Activated CD4-positive, alpha-beta T cell treated with anti-CD3 and anti-CD28 coated beads, Interleukin-2, amount 10 ng/mL, durations not matched to agents 7 days and 5 days (primary cell): ENCODE data around the gene FAM120A. TPM values are rescaled to one million over a fixed set of nuclear protein-coding genes. Genes with fewer than 3 reads are reported as not detected.

Source experiments
- CTCF ChIA-PET: fragments of 350-600 bp; sonication (Branson Sonifier 250); formaldehyde crosslinking; loops from one replicate; lab custom pipeline; 2021; ENCODE audit warnings: antibody characterized with exemption; lab: Charles Lee
- POLR2A ChIA-PET: fragments of 350-600 bp; sonication (Branson Sonifier 250); formaldehyde crosslinking; loops from one replicate; lab custom pipeline; 2021; ENCODE audit warnings: antibody characterized with exemption; lab: Charles Lee
- DNase-seq: peaks from one replicate; pipeline ENCODE4 v3.0.0-alpha.2; 2020
- H3K27ac Mint-ChIP-seq: one replicate; pipeline ENCODE4 v1.8.0; 2021; ENCODE audit warnings: mild to moderate bottlenecking, moderate library complexity, mixed read lengths
- H3K27me3 Mint-ChIP-seq: one replicate; pipeline ENCODE4 v1.8.0; 2021; ENCODE audit warnings: mixed read lengths
- H3K36me3 Mint-ChIP-seq: one replicate; pipeline ENCODE4 v1.8.0; 2021; ENCODE audit warnings: low read depth, mixed read lengths
- H3K4me1 Mint-ChIP-seq: one replicate; pipeline ENCODE4 v1.8.0; 2021; ENCODE audit warnings: mixed read lengths
- H3K4me3 Mint-ChIP-seq: one replicate; pipeline ENCODE4 v1.8.0; 2021; ENCODE audit warnings: mild to moderate bottlenecking, moderate library complexity, mixed read lengths
- H3K9me3 Mint-ChIP-seq: one replicate; pipeline ENCODE4 v1.8.0; 2021; ENCODE audit warnings: mixed read lengths
- total RNA-seq, 2 experiments: library from RNA; stranded (reverse); gene quantifications; one replicate each; pipeline ENCODE4 v1.2.3, GENCODE V29; 2021

Gene FAM120A
- total RNA-seq, 2 experiments from 2014 or later: 118 to 135 TPM

DNA sequence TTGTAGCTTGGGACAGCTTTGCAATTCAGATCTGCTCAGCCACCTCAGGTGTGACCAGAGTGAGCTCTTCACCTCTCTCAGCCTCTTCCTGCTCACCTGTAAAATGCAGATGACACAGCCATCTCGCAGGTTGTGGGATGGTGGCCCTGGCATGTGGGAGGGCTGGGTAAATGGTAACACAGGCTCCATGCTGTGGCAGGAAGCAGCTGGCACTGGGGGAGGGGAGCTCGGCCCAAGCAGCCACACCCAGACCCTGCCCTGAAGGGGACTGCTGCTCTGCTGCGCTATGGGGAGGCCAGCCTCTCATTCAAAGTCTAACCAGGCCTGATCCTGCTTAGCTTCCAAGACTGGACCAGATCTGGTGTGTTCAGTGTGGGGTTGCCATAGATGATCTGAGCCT lies 149.0 kb downstream of the FAM120A start:
- DNase-seq: peak; percentile 33
- ChIA-PET CTCF (interaction anchor here (1.4 kb wide), 1 partner anchor 10 kb away, joined by 4 read pairs; no protein-coding TSS in a partner anchor), POLR2A (no interaction called here)
- Mint-ChIP-seq H3K36me3 (peaks cover 6% of the 10 kb centered on the region), H3K27me3 (no peaks in the 10 kb centered on the region), H3K27ac (peak overlapping the region; percentile 28), H3K4me3 (no peak overlapping the region), H3K4me1 (peaks cover 48% of the 10 kb centered on the region), H3K9me3 (peaks cover 4% of the 10 kb centered on the region)

DNA sequence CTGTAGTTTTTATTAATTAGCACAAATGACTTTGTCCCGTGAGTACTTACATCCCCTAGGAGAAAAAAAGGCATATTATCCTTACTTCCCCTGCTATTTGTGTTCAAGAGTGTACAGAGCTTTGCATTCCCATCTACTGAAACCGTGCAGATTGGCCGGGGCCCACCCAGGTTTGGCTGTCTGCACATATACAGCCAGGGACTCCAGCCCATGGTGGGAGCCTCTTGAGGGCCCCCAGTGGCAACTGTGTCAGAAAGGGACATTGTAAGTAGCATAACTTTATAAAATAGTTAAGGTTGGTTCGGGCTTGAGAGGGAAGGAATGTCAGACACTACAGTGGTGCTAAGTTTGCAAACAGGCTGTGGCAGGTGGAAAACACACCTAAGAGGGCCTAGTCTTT lies 149.6 kb downstream of the FAM120A start:
- peaks cover 7% of the 10 kb centered on the region for H3K9me3 Mint-ChIP-seq
- H3K36me3 Mint-ChIP-seq: peaks cover 9% of the 10 kb centered on the region
- POLR2A ChIA-PET: no interaction called here
- H3K4me3 Mint-ChIP-seq: no peak overlapping the region
- no peak for DNase-seq
- no peak overlapping the region for H3K27ac Mint-ChIP-seq
- CTCF ChIA-PET: no interaction called here
- peaks cover 48% of the 10 kb centered on the region for H3K4me1 Mint-ChIP-seq
- H3K27me3 Mint-ChIP-seq: no peaks in the 10 kb centered on the region

DNA sequence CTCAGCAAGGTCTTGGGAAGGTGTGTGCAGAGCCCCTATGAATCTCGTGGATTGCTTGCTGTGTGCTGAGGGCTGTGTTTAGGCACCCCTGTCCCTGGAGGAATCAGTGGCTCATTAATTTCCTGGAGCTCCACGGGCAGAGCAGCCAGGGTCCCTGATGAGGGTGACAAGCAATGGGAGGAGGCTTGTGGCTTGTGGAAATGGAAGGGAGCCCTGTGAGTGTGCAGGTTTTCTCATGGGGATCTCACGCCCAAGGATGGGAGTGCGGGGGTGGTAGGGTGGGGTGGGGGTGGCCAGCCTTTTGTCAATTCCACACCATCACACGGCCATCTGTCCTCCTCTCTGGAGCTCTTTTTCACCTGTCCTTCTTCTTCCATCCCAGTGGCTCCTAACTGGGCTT lies 150.2 kb downstream of the FAM120A start:
- no peak overlapping the region for H3K27ac Mint-ChIP-seq

DNA sequence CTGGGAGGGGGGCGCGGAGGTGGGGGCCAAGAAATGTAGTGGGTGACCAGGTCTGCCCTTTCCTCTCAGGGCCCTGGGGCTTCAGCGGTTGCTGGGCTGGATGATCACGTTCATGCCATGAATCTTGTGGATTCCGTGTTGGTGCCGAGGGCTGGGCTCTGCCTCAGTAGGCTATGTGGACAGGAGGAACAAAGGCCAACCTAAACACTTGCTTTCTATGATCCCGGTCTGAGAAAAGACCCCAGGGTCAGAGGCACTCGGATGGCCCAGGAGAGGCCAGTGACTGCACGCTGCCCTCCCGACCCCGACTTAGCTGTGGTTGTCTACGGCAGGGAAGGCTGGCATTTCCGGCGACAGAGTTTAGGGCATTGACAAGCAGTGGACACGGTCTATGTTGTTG lies 151.5 kb downstream of the FAM120A start:
- peaks cover 34% of the 10 kb centered on the region for H3K4me1 Mint-ChIP-seq
- no peak for DNase-seq
- no peak overlapping the region for H3K4me3 Mint-ChIP-seq
- no peaks in the 10 kb centered on the region for H3K27me3 Mint-ChIP-seq
- ChIA-PET CTCF (no interaction called here), POLR2A (no interaction called here)
- H3K36me3 Mint-ChIP-seq: peaks cover 19% of the 10 kb centered on the region
- H3K27ac Mint-ChIP-seq: no peak overlapping the region
- peaks cover 20% of the 10 kb centered on the region for H3K9me3 Mint-ChIP-seq

More for the DNA sequence above, 150.2 kb downstream of the FAM120A start:
- Mint-ChIP-seq H3K4me3 (no peak overlapping the region), H3K4me1 (peaks cover 44% of the 10 kb centered on the region), H3K9me3 (peaks cover 13% of the 10 kb centered on the region), H3K27me3 (no peaks in the 10 kb centered on the region), H3K36me3 (peaks cover 14% of the 10 kb centered on the region)
- POLR2A ChIA-PET: no interaction called here
- no peak for DNase-seq
- CTCF ChIA-PET: no interaction called here

DNA sequence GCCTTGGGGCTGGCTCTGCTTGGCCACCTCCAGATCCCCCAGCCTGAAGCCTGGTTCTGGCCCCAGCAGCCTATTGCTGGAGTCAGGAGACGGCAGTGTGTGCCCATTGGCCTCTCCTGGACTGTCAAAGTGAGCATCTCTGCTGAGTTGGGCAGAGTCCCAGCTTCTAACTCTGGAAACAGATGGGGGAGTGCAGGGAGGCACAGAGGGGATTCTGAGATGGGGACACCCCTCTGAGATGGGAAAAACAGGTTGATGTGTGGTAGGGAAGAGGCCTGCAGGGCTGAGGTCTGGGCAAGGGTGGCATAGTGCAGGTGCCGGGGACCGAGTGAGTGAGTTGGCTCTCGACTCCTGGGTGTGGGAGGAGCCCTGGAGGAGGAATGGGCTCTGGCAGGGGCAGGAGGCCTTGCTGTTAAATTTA lies 152.4 kb downstream of the FAM120A start:
- no peak for DNase-seq
- no peak overlapping the region for H3K27ac Mint-ChIP-seq
- H3K4me1 Mint-ChIP-seq: peaks cover 25% of the 10 kb centered on the region
- H3K27me3 Mint-ChIP-seq: no peaks in the 10 kb centered on the region
- H3K9me3 Mint-ChIP-seq: peaks cover 27% of the 10 kb centered on the region
- H3K36me3 Mint-ChIP-seq: peaks cover 19% of the 10 kb centered on the region
- ChIA-PET CTCF (no interaction called here), POLR2A (no interaction called here)
- no peak overlapping the region for H3K4me3 Mint-ChIP-seq

DNA sequence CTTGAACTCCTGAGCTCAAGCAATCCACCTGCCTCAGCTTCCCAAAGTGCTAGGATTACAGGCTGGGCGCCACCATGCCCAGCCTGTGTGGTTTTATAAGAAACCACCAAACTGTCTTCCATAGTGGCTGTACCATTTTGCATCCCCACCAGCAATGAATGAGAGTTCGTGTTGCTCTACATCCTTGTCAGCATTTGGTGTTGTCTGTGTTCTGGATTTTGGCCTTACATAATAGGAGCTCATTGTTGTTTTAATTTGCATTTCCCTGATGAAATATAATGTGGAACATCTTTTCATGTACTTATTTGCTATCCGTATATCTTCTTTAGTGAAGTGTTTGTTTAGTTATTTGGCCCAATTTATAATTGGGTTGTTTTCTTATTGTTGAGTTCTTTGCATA lies 154.7 kb downstream of the FAM120A start:
- Mint-ChIP-seq H3K27ac (no peak overlapping the region), H3K4me3 (no peak overlapping the region), H3K27me3 (no peaks in the 10 kb centered on the region), H3K9me3 (peaks cover 40% of the 10 kb centered on the region), H3K4me1 (peaks cover 6% of the 10 kb centered on the region), H3K36me3 (peaks cover 32% of the 10 kb centered on the region)
- ChIA-PET POLR2A (no interaction called here), CTCF (interaction anchor here (0.6 kb wide), 1 partner anchor 344 kb away, joined by 3 read pairs; no protein-coding TSS in a partner anchor)
- DNase-seq: no peak

DNA sequence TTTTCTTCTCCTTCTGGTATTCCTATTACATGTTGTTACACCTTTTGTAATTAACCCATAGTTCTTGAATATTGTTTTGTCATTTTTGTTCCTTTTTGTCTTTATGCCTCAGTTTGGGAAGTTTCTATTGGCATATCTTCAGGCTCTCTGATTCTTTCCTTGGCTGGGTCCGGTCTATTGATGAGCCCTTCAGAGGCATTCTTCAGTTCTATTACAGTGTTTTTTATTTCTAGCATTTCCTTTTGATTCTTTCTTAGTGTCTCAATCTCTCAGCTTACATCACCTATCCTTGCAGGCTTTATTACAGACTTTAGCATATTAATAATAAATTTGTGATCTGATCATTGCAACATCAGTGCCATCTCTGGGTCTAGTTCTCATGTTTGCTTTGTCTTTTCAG lies 158.7 kb downstream of the FAM120A start:
- Mint-ChIP-seq H3K27me3 (no peaks in the 10 kb centered on the region), H3K27ac (no peak overlapping the region), H3K4me1 (peaks cover 16% of the 10 kb centered on the region), H3K9me3 (peaks cover 38% of the 10 kb centered on the region), H3K36me3 (peaks cover 31% of the 10 kb centered on the region), H3K4me3 (no peak overlapping the region)
- no peak for DNase-seq
- CTCF ChIA-PET: no interaction called here
- POLR2A ChIA-PET: interaction anchor here (0.7 kb wide), 1 partner anchor 19 kb away, joined by 3 read pairs; no protein-coding TSS in a partner anchor

DNA sequence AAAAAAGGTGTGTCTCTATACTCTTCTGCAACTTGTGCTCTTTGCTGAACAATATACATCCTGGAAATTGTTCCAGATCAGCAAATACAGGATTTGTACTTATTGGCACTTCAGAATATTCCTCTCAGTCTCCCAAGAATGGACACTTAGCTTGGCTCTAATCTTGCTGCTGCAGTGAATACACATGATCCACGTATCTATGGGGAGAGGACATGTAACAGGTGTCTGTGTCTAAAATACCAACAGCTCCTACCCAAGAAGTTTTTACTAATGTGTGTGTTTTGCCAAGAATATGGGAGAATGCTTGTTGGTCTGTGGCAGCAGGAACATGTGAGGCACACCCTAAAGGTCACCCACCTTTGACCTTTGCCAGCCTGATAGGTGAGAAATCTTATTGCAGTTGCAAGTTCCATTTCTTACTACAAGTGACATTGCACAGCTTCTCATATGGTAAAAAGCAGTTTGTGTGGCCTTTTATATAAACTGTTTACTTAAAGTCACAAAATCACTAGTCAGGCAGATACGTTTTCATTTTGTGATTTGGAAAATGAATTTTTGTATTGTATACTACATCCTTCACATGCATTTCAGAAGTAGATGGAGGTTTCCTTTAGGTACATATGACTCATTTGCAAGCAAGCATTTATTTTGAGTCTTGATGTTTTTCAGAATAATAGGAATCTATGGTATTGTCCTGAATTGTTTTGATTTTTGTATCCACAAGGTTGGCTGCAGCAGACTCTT lies 160.7 kb downstream of the FAM120A start:
- Mint-ChIP-seq H3K27me3 (no peaks in the 10 kb centered on the region), H3K4me1 (peaks cover 16% of the 10 kb centered on the region), H3K4me3 (no peak overlapping the region), H3K9me3 (peaks cover 22% of the 10 kb centered on the region), H3K27ac (no peak overlapping the region), H3K36me3 (peaks cover 17% of the 10 kb centered on the region)
- ChIA-PET CTCF (no interaction called here), POLR2A (no interaction called here)
- DNase-seq: no peak

DNA sequence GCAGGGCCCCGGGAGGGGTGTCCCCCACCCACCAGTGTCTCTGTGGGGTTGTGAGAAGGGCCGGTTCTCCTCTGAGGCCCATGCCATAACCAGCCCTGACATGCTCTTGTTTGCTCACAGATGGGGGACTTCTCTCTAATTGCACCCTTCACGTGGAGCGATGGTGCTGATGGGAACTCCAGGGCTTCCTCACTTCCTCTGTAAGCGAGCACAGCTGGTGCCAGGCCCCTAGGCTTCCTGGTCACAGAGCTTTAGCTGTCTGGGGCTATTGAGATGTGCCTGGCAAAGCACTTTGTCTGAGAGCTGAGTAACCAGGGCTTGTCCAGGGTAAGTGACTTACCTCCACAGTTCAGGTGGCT lies 161.3 kb downstream of the FAM120A start:
- ChIA-PET CTCF (no interaction called here), POLR2A (no interaction called here)
- Mint-ChIP-seq H3K4me1 (peaks cover 16% of the 10 kb centered on the region), H3K36me3 (peaks cover 15% of the 10 kb centered on the region), H3K4me3 (no peak overlapping the region), H3K27me3 (no peaks in the 10 kb centered on the region), H3K27ac (no peak overlapping the region), H3K9me3 (peaks cover 20% of the 10 kb centered on the region)
- no peak for DNase-seq

DNA sequence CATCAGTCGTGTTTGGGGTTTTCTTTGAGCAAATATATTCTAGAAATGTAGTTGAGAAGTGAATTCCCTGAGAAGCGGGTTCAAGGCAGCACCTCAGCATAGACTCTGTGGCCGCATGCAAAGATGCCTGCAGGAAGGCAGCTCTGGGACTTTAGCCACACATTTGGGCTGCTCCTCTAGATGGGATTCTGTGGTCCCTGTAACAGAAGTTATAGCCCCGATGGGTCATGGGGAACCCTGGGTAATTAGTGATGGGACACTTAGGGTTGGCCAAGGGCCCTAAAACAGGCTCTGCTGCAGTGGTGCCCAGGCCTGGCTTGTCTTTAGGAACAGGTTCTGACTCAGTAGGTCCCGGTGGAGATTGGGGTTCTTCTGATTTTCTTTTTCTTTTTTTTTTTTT lies 161.7 kb downstream of the FAM120A start:
- no peak overlapping the region for H3K27ac Mint-ChIP-seq
- H3K9me3 Mint-ChIP-seq: peaks cover 18% of the 10 kb centered on the region
- H3K36me3 Mint-ChIP-seq: peaks cover 15% of the 10 kb centered on the region
- no peak for DNase-seq
- POLR2A ChIA-PET: no interaction called here
- CTCF ChIA-PET: no interaction called here
- no peak overlapping the region for H3K4me3 Mint-ChIP-seq
- H3K4me1 Mint-ChIP-seq: peaks cover 16% of the 10 kb centered on the region
- no peaks in the 10 kb centered on the region for H3K27me3 Mint-ChIP-seq

DNA sequence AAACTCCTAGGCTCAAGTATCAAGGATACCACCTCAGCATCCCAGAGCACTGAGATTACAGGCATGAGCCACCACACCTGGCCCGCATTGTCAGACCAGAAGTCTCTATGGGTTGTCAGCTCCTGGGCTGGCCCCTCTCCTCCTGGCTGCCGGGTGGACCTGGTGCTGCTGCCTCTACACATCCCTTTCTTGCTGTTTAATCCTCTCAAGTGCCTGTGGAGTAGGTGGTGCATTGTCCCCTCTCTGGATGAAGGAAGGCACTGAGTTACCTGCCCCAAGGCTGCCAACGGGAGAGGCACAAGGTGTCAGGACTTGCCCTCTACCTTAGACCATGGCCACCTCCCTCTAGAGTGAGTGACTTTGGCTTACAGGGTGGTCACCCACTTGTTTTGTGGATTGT lies 162.3 kb downstream of the FAM120A start:
- no peak overlapping the region for H3K27ac Mint-ChIP-seq
- ChIA-PET POLR2A (no interaction called here), CTCF (no interaction called here)
- no peak overlapping the region for H3K4me3 Mint-ChIP-seq
- no peak for DNase-seq
- no peaks in the 10 kb centered on the region for H3K27me3 Mint-ChIP-seq
- peaks cover 15% of the 10 kb centered on the region for H3K36me3 Mint-ChIP-seq
- H3K4me1 Mint-ChIP-seq: peaks cover 16% of the 10 kb centered on the region
- H3K9me3 Mint-ChIP-seq: peaks cover 14% of the 10 kb centered on the region

DNA sequence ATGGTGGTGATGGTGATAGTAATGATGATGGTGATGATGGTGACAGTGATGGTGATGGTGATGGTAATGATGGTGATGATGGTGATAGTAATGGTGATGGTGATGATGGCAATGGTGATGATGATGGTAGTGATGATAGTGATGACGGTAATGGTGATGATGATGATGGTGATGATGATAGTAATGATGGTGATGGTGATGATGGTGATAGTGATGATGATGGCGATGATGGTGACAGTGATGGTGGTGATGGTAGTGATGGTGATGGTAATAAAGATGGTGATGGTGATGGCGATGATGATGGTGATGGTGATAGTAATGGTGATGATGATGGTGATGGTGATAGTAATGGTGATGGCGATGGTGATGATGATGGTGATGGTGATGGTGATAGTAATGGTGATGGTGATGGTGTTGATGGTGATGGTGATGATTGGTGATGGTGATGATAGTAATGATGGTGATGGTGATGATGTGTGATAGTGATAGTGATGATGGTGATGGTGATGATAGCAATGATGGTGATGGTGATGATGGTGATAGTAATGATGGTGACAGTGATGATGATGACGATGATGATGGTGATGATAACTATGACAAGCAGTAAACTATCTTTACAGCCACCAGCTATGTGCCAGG lies 163.5 kb downstream of the FAM120A start:
- DNase-seq: no peak
- Mint-ChIP-seq H3K27ac (no peak overlapping the region), H3K27me3 (no peaks in the 10 kb centered on the region), H3K9me3 (peaks cover 5% of the 10 kb centered on the region), H3K36me3 (peaks cover 10% of the 10 kb centered on the region), H3K4me1 (peaks cover 16% of the 10 kb centered on the region), H3K4me3 (no peak overlapping the region)
- POLR2A ChIA-PET: no interaction called here
- CTCF ChIA-PET: no interaction called here
